HG03039 (cell line): ENCODE measurements around the gene TBX4.

ENCODE experiments used
- ATAC-seq: cut with Tn5 transposase; IDR thresholded peaks from one replicate; pipeline ENCODE4 v1.9.1; 2021; ENCODE audit warnings: mild to moderate bottlenecking, moderate library complexity; ENCODE audit not compliant: unreplicated experiment

Gene TBX4

DNA sequence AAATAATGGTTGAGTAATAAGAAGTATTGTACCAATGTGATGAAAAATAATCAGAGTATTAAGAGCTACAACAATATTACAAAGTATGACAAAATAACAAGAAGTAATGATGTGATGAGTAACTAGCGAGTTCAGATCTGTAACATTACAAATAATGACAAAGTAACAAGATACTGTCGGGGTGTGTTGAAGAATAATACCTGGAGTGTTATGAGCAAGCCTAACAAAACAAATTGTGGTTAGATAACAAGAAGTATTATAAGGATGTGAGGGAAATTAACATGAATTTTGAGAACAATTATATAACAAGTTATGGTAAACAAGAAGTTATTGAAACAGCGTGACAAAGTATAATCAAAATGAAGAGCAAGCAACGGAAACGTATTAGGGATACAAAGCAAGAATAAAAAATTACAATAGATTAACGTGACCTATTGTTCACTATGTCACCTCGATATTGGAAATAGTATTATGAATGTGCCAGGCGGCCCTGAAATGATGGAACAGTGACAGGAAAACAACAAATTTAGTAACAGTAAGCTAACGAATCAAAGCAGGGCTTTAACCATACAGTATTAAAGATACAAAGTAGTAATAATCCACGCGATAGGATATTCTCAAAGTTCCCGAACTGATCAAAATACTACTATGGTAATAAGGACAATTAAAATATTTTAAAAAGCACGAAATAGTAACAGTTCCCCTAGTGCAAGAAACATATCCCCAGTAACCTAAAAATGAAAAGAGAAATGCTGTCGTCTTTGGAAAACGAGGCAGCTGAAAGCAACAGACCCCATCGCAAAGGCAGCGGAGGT, 1.6 kb downstream of the TBX4 start:
- ATAC-seq = no peak

DNA sequence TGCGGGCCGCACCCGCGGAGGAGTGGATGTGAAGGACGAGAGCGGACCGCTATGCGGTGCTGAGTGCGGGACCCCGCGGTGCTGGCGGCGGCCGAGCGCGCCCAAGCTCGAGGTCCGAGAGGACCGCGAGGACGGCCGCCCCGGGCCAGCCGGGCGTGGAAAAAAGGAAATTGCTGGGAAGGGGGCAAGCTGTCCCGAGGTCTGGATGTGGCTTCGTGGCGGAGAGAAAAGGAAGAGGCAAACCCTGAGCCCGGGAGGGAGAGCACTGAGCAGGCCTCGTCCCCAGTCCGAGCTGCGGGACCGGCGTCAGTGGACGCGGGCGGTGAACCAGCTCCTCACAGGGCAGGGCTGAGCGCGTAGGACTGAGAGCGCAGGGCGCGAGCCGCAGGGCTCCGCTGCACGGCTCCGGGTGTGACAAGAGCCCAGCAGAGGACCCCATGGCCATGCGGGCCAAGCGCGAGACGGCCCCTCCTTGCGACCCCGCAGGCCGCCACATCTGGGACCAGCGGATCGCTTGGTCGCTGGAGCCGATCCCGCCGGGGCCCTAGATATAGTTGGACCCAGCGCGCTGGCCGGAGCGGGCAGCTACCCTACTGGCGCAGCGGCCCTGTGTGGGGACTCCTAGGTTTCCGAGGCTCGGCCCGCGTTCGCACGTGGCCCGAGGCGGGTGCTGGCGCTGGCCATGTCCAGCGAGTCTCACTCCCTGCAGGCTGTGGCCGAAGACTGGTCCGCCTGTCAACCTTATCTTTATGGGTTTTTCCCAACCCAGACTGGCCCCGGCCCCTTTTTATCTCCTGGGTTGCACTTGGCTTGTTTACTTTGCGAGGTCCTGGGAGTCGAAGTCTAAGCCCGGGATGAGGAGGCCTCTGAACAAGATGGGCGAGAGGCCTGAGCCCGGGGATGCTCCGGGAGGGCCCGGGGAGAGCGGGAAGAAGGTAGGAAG, 2.4 kb downstream of the TBX4 start:
- ATAC-seq = no peak

DNA sequence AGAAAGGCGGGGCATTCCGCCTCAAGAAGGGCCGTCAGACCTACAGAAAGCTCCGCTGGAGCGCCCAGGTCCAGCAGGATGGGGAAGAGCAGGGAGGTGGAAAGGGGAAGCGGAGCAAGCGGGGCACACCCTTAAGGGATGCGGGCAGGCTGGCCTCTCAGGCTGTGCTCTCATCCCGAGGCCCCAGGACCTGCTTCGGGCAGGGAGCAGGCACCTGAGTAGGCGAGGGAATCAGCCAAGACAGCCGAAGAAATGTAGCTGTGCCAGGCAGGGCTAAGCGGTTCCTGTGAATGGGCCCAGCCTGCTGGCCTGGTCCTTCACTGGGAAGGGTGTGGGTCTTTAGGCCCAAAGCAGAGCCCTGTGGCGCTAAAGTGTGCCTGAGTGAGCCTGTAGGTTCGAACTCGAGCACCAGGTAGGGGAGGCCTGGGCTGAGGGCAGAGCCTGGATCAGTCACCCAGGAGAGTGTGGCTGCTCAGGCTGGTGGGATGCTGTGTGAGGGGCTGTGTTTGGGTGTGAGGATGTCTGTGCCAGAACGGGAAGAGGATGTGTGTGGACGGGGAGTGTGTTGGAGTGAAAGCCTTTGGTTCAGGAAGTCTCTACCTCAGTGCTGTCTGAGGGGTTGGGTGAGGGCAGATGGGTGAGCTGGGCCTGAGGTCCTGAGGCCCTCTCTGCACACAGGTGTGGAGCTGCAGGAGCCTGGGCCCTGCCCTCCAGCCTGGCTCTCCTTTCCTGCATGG, 3.3 kb downstream of the TBX4 start:
- ATAC-seq = no peak

DNA sequence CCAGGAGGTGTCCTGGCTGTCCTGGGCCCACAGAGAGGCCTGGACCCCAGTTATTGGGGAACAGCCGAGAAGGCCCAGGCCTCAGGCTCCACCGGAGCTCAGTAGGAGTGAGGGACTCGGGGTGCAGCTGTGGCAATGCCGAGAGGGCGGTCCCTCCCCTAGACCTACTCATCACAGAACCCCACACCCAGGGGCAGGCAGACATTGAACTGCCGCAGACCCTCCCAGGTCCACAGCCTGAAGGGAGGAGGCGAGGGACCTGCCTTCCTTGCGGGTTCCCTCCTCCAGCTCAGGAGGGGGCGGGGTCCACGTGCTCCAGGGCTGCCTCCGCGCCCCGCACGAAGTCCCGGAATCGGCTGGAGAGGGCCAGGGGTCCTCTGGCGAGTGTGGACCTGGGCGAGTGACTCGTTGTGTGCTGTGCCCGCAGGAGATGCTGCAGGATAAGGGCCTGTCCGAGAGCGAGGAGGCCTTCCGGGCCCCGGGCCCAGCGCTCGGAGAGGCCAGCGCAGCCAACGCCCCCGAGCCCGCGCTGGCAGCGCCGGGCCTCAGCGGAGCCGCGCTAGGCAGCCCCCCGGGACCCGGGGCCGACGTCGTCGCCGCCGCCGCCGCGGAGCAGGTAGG, 3.9 kb downstream of the TBX4 start:
- ATAC-seq = no peak

DNA sequence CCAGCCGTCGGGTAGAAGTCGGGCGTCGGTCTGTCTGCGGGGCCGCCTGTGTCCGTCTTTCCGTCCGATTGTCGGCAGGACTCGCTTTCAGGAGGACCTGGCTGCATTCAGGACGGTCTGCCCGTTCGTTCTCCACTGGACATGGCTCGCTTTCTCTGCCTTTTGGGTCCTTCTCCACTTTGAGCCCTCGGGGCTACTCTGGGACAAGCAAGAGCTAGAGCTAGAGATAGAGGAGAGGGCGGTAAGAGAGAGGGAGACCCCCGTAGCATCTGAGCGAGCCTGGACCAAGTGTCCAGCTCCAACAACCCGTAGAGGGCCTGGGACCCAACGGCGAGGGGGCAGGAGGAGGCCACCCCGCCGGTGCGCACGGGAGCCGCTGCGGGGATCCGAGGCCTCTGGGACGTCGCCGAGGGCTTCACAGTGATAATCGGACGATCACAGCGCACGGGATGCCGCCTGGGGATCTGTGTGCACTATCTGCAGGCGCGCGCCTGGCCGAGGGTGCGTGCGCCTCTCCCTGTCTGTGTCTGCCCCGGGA, 4.5 kb downstream of the TBX4 start:
- no peak for ATAC-seq

DNA sequence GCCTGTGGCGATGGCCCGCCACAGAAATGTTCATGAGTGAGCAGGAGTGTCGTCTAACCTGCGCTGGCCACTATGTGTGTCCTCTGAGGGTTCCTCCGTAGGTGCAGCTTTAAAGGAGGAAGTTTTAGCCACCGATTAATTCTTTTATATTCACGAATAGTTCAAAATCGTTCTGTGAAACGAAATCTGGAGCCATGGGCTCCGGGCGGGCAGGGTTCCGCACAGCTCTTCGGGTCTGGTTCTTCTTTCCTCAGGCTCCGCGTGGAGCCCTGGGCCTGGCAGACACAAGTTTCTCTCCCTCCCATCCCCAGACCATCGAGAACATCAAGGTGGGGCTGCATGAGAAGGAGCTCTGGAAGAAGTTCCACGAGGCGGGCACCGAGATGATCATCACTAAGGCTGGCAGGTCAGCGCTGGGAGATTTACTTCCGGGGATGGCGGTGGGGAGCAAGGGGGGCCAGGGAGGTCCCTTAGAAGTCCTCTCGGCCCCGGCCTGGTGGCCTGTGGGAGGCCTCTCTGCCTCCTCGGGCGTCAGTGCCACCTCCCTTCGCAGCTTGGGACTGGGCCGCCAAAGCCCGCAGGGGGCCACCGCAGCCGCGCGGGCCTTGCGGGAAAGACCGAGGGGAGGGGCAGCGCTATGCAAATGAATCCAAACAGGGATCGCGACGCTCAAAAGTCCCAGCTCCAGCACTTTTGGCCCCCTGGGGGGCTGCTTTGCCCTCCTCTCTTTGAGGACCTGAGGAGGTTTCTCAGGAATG, 5.2 kb downstream of the TBX4 start:
- ATAC-seq = no peak

DNA sequence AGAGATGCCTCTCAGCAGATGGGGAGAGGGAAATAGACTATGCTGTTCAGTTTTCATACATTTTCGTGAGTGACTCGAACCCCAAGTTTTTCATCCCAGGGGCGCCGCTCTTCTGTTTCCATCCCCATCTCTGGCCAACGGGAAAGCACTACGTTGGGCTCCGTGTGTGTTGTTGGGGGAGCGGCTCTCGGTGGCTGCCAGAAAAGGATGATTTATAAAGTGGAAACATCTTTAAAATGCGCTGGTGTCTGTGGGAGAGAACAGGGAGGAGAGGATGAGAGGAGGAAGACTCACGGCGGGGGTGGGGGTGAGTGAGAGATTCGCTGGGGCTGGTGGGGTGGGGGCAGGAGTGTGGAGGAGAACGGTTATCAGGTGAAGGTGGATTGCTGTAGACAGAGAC, 5.8 kb downstream of the TBX4 start:
- ATAC-seq = no peak

DNA sequence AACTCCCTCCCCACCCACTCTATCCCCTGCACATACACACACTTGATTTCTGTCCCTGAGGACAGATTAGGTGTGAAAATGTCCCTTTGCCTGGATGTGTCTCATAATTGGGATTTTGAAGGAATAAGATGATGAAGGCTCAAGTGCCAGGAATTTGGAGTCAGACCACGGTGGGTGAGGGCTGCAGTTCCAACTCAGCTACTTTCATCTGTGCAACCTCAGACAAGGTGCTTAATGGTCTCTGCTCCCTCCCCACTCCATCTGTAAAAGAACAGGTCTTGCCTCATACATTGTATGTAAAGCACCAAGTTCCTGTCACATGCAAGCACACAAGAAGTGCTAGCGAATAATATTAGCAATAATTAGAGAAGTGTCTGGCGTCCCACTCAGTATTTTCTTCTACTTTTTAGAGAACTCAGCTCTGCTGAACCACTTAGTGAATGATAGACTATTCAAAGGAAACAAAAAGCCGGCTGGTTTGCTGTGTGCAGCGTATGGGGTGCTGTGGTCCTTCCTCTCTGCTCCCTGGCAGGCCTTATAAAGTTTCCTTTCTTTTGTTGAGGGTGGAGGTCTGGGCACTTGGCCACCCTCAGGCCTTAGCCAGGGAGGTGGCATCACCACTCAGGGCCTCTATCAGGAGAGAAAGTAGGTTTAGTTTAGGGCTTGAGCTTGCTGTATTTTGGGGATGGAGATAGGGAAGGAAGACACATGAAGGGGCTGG, 6.4 kb downstream of the TBX4 start:
- no peak for ATAC-seq

DNA sequence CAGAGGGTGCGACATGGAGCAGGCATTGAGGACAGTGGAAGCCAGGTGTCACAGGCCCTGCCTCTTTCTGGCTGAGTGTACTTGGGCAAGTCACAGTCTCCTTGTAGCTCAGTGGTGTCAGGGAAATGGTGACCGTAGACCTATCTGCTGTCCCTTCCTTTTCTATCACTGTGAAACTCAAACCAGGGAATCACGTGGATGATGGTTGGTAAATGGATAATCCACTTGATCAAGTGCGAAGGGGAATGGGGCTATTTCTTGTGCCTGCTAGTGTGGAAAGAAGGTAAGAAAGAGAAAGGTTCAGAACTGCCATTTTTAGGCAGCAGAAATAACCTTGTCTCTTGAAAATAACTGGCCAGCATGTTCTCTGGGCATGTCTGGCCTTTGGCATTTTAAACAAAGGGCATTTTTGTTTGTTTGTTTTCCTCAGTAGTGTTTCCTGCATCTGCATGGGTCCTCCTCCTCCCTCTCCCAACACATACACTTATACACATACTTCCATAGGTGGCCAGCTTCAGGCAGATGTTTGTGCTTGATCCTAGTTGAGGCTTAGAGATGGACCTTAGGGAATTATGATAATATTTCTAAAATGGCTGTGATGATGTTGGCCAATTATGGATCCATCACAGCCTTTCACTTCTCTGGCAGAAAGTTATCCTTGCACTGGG, 7.1 kb downstream of the TBX4 start:
- ATAC-seq = no peak

DNA sequence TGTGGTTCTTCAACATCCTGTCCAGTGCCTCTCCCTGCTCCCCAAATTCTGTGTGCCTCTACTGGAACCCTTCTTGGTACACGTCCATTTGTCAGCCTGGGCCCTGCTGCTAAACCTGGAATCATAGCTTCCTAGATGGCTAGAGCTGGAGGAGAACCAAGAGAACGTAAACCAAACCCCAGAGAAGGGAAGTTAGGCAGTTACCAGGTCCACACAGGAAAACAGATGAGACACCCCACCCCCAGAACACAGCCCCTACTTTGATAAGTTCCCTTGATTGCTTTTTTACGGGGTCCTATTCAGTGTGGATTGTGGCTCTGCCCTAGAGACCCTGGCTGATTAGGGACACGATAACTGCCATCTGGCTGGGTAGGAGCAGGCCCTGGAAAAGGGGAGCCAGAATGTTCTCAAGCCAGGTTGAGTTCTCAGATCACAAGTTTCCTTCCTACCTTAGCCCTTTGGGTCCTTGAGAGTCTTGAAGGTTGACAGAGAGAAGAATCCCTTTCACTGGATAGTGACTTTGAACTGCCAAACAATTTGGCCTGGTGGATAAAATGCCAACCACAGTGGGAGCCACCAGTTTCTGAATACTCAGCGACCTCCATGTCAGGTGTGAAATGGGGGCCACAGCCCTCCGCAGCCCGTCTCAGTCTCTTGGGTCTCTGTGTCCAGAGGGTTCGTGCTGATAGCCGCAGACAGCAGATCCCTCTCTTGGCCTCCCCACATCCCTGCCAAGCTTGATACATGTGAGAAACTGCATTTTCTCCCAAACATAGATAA, 7.9 kb downstream of the TBX4 start:
- no peak for ATAC-seq

DNA sequence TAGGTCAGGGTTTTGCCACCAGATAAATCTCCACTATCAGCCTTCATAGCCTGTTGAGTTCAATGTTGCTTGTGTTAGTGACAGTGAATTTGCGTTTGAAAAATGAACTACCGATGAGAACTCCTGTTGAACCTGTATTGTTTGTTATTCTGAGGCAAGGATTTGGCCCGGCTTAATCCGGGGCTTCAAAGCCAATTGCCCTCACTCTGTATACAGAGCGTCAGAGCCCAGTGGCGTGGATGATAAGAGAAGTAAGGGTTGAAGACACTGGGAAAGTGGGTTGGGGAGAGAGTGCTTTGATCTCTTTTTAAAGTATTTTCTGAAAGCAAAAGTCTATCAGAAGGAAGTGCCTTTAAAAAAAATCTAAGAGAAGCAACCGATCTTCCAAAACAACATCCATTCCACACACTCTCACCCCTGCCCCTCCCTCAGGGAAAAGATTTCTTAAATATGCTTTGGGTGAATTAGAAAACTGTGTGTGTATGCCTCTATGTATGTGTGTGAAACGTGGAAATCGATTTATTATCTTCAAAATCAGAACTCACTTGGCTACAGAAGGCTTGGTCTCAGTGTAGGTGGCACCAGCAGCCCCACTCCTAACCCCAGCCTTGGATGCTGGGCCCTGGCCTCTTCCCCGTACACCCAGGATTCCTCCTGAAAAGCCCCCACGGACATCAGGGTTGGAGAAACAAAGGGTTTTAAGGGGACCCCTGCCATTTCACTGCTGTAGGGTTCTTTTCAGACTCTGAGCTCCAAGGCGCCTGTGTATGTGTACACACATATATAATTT, 8.8 kb downstream of the TBX4 start:
- ATAC-seq = no peak

DNA sequence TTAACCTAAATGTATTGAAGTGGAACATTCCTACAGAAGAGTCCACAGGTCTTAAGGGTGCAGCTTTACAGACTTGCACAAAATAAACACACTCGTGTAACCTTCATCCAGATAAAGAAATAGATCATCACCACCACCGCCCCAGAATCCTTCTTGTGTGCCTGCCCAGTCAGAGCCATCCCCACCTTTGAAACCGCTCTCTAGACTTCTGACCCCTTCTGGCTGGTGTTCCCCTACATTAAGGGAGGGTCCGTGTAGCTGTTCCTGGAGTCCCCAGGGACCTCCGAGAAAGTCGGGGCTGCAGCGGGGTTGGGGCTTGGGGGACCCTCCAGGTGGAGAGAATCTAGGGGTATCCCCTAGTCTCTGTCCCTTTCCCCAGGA, 9.4 kb downstream of the TBX4 start:
- ATAC-seq = no peak

DNA sequence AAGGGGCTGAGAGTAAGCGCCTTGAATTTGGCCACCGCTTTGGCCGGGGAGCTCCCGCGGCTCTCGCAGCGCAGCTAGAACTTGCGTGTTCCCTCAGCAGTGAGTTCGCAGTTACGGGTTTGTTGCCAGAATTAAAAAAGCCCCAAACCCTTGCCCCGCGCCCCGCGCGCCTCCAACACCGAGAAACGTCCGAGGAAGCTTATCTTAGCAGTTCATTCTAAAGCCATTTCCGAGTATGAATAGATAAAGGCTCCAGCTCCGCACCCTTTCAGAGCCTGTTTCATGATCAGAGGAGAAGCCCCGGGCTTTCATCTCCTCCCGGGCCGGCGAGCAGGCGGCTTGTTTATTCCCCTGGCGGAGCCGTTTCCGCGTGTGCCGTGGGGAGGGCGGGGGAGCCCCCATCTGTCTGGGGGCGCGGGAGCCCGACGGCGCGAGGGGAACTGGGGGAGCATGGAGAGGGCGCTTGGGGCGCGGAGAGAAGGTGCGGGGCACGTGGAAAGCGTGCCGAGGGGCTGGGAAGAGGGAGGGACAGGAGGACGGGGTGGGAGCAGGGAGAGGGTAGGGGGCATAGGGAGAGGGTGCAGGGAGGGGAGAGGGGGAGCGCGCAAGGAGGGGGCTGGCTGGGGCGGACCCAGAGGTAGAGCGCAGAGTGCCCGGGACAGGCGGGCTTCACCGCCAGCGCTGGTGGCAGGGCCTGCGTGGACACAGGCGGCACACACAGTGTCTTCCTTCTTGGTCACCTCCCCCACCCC, 9.9 kb downstream of the TBX4 start:
- no peak for ATAC-seq

DNA sequence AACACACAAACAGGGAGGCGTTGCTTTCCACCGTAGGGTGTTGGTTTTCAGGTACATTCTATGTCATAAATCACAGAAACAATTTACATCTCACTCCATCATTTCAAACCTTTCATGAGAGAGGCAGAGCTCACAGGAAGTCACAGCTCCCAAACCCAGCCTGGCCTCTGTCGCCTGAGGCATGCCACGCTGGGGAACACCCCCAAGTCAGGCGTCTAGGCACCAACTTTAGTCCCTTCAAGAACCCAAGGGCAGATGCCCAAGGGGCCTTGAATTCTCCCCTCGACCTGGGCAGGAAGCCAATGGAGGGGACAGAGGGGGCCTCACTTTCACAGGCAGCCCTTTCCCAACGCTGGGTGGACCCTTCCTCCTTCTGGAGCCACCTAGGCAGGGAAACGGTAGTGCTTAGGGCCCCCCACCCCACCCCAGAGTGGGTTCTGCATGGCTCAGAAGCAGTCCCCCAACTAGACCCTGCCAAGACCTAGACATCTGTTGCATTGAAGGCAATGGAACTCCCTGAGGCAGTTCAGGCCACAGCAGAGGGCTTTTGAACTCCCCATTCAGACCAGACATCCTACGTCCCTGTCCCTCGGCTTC, 10.6 kb downstream of the TBX4 start:
- no peak for ATAC-seq

DNA sequence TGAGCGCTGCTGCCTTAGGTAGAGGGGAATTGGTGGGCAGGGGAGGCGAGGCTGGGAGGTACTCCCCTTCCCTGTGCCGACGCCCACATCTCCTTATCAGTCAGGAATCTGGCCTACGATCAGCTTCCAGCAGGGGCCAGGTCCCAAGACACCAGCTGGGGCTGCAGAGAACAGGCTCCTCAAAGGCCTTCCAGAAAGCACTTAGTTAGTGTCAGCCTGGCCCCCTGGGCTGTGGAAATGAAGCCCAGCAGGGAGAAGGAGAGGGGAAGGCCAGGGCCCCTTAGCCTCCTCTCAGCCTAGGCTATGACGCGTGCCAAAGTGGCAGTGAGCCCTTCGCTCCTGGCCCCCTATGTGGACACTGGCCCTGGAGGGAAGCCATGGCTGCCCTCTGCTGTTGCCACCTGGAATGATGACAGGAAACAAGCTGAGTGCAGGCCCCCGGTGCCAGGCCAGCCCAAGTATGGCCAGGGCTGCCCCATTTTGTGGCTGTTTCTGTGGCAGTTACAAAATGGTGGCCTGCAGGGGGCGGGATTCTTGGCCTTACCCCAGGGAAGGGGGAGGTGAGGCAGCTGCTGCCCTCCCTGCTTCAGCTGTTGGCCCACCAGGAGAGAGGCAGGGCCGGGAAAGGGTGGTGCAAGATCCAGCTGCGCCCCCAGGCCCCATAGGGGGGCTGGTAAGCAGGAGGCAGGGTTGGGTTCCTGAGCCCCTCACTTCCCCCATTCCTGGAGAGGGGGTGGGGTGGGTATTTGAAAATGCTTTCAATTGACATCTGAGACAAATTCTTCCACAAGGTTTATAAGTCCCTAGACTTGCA, 11.3 kb downstream of the TBX4 start:
- no peak for ATAC-seq
